ENCODE results near the gene BACE1. TPM values are rescaled to one million over a fixed set of nuclear protein-coding genes. Genes with fewer than 3 reads are reported as not detected.

The BACE1 gene
- total RNA-seq, 6 experiments from 2014 or later, result 19.2 to 42.8 (median 23.7) TPM

DNA sequence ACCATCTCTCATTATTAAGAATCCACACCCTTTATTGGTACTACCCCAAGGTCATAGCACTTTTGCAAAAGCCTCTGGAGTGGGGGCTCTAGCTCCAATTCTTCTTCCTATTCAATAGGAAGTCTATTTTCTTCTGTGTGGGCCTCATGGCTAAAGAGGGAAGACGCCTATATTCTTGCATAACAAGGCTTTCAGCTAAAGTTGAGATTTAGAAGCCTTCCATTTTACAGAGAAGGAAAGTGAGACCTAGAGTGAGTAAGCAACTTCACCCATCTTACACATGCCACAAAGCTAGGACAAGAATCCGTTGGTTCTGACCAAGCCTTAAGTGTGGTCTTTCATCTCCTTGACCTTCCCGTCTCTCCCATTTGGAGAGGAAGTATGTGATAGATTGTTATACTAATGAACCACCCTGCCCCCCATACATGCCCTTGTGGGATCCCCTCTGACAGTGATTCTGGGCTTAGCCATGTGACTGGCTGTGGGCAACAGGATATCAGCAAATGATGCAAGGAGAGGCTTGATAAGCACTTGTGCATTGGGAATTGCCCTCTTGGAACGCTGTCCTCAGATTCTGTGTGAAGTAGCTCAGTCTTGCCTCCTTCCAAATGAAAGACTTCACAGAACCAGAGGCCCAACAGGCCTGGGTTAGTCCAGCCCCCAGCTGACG is 12.3 kb downstream of the BACE1 start:
- ATAC-seq, result no peak
- Histone ChIP-seq H3K27ac (no peak overlapping the region), H3K4me3 (no peak overlapping the region), H3K27me3 (no peaks in the 10 kb centered on the region), H3K9me3 (no peaks in the 10 kb centered on the region), H3K4me1 (peaks cover 0 to 33% (median 11%) of the 10 kb centered on the region in 4 donors), H3K36me3 (no peaks in the 10 kb centered on the region)
- intact Hi-C loops (cut with DNase I), result no loop called here
- TF ChIP-seq POLR2A (IDR thresholded peaks at IDR 0.05), result no peak
- TF ChIP-seq, protein P1, sequence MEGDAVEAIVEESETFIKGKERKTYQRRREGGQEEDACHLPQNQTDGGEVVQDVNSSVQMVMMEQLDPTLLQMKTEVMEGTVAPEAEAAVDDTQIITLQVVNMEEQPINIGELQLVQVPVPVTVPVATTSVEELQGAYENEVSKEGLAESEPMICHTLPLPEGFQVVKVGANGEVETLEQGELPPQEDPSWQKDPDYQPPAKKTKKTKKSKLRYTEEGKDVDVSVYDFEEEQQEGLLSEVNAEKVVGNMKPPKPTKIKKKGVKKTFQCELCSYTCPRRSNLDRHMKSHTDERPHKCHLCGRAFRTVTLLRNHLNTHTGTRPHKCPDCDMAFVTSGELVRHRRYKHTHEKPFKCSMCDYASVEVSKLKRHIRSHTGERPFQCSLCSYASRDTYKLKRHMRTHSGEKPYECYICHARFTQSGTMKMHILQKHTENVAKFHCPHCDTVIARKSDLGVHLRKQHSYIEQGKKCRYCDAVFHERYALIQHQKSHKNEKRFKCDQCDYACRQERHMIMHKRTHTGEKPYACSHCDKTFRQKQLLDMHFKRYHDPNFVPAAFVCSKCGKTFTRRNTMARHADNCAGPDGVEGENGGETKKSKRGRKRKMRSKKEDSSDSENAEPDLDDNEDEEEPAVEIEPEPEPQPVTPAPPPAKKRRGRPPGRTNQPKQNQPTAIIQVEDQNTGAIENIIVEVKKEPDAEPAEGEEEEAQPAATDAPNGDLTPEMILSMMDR (IDR thresholded peaks at IDR 0.05), result no peak
- 85% methylated on average over 3 of the region's 5 CpGs for WGBS (ENCODE audit: insufficient coverage, low coverage, low lambda C conversion rate, missing lambda C conversion rate)
- DNase-seq, result no peak

DNA sequence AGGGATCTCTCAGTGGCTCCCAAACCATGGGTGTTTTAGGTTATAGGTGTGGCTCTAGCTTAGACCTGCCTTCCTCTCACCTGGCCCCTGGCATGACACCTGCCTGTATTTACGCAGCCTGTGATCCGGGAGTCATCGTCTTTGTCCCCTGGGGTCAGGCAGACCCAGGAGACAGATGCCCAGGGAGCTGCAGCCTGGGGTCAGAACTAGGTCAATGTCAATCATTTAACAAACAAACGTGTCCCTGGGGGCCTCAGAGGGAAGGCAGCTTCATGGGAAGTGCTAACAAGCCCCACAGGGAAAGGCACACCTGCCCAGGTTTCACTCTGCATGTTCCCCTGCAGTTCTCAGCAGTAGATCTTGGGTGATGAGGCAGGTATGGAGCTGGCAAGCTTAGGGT is 13.0 kb downstream of the BACE1 start:
- TF ChIP-seq POLR2A (IDR thresholded peaks at IDR 0.05), result no peak
- TF ChIP-seq, protein P1 (IDR thresholded peaks at IDR 0.05), result no peak
- H3K27me3 ChIP-seq, result no peaks in the 10 kb centered on the region
- no peak overlapping the region for H3K4me3 ChIP-seq
- 17% methylated on average over 4 of the region's 4 CpGs for WGBS (ENCODE audit: insufficient coverage, low coverage, low lambda C conversion rate, missing lambda C conversion rate)
- intact Hi-C loops (cut with DNase I), result no loop called here
- no peaks in the 10 kb centered on the region for H3K9me3 ChIP-seq
- no peak for DNase-seq
- H3K4me1 ChIP-seq, result peaks cover 0 to 37% (median 13%) of the 10 kb centered on the region in 4 donors
- H3K27ac ChIP-seq, result no peak overlapping the region
- no peaks in the 10 kb centered on the region for H3K36me3 ChIP-seq
- no peak for ATAC-seq

DNA sequence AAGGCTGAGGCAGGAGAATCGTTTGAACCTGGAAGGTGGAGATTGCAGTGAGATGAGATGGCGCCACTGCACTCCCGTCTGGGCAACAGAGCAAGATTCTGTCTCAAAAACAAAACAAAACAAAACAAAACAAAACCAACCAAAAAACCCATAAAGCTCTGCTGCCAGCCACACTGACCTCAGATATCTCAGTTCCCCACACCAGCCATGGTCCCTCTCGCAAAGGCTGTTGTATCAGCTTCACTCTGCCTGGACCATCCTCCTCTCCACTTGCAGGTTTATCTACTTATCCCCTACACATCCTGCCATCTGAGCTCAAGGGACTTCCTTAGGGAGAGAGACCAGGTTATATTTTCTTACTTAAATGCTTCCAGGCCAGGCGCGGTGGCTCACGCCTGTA is 13.8 kb downstream of the BACE1 start:
- no peaks in the 10 kb centered on the region for H3K36me3 ChIP-seq
- no peak for TF ChIP-seq POLR2A (IDR thresholded peaks at IDR 0.05)
- TF ChIP-seq, protein P1 (IDR thresholded peaks at IDR 0.05), result no peak
- DNase-seq, result no peak
- no peak for ATAC-seq
- no peaks in the 10 kb centered on the region for H3K27me3 ChIP-seq
- H3K4me3 ChIP-seq, result no peak overlapping the region
- peaks cover 0 to 37% (median 13%) of the 10 kb centered on the region in 4 donors for H3K4me1 ChIP-seq
- peak overlapping the region in 1 of 3 donors; percentile 40 for H3K27ac ChIP-seq
- no peaks in the 10 kb centered on the region for H3K9me3 ChIP-seq
- 91% methylated on average over 1 of the region's 7 CpGs for WGBS (ENCODE audit: insufficient coverage, low coverage, low lambda C conversion rate, missing lambda C conversion rate)
- intact Hi-C loops (cut with DNase I), result no loop called here

DNA sequence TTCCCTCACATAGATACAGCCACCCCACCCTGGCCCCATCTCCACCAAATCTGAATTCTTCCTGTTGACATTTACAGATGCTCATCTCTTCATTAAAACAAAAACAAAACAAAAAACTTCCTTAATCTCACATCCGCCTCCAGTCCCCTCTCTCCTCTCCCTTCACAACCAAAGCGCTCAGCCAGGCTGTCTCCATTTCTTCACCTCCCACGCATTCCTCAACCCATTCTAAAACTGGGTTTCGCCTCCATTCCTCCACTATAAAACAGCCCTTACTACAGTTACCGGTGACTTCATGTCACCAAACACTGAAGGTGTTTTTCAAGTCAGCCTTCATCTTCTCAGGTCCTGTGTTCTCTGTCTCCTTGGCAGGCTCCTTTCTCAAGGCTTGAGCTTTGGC is 15.3 kb downstream of the BACE1 start:
- Histone ChIP-seq H3K4me1 (peaks cover 0 to 37% (median 13%) of the 10 kb centered on the region in 4 donors), H3K36me3 (no peaks in the 10 kb centered on the region), H3K27ac (no peak overlapping the region), H3K4me3 (no peak overlapping the region), H3K27me3 (no peaks in the 10 kb centered on the region), H3K9me3 (no peaks in the 10 kb centered on the region)
- WGBS (ENCODE audit: insufficient coverage, low coverage, low lambda C conversion rate, missing lambda C conversion rate), result 82% methylated on average over 5 of the region's 5 CpGs
- TF ChIP-seq, protein P1 (IDR thresholded peaks at IDR 0.05), result no peak
- no peak for TF ChIP-seq POLR2A (IDR thresholded peaks at IDR 0.05)
- ATAC-seq (no peak), DNase-seq (no peak)
- intact Hi-C loops (cut with DNase I), result no loop called here
